Ectodermal cell (in vitro differentiated cells): ENCODE results near the gene IQSEC1.

Experiments used
- H3K27ac ChIP-seq: 2 replicates; pipeline ENCODE4 v1.7.0; 2013; ENCODE audit warnings: mild to moderate bottlenecking, low read depth, low read length; ENCODE audit not compliant: insufficient read depth, poor library complexity, severe bottlenecking
- H3K27me3 ChIP-seq: 2 replicates; pipeline ENCODE4 v1.7.0; 2013; ENCODE audit warnings: mild to moderate bottlenecking, low read length; ENCODE audit not compliant: insufficient read depth, control insufficient read depth, poor library complexity, severe bottlenecking
- H3K36me3 ChIP-seq: one replicate; pipeline ENCODE4 v1.7.0; 2013; ENCODE audit warnings: low read length; ENCODE audit not compliant: control insufficient read depth, insufficient read depth
- H3K4me1 ChIP-seq: one replicate; pipeline ENCODE4 v1.7.0; 2013; ENCODE audit warnings: low read length; ENCODE audit not compliant: control insufficient read depth, insufficient read depth
- H3K4me3 ChIP-seq: 2 replicates; pipeline ENCODE4 v1.7.0; 2013; ENCODE audit warnings: low read depth, low read length, control low read depth; ENCODE audit not compliant: insufficient read depth
- H3K9me3 ChIP-seq: 2 replicates; pipeline ENCODE4 v1.7.0; 2013; ENCODE audit warnings: mild to moderate bottlenecking, low read length, moderate library complexity; ENCODE audit not compliant: control insufficient read depth
- WGBS, 2 experiments: methylation state at CpG; one replicate each; pipeline ENCODE4 v1.1.7; 2013; ENCODE audit warnings: missing lambda C conversion rate in 2 of 2; 5-methylcytosine and 5-hydroxymethylcytosine counted together

Gene IQSEC1

DNA sequence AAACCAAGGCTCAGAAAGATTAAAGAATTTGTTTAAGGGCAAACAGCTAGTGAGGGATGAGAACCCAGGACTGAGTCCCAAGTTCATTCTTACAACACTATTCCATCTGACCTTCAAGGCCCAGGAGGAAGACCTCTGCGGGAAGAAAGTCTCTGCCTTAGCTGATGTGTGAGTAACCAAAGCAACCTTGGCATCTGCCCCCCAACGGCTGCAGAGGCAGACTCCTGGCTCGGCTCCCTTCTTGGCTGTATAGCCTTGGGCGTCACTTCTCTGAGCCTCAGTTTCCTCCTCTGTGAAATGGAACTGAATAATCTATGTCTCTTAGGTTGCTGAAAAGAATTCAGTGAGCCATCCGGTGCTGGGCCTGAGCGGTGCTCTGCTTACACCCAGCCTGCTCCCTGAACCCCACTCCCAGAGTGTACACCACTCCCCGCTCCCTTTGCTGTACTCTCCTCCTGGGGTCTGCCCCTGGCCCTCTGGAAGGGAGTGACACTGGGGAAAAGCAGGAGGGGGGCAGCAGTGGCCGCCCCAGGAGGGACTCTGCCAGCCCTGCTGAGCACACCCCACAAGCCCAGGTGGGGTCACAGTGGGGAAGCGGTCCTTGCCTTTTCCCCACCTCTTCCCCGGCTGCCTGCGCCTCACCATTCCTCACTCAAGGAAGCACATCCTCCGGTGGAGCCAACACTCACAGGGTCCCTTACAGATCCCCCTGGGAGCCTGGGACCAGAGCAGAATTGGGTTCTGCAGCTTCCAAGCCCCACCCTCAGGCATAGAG, 97.3 kb downstream of the IQSEC1 start:
- Histone ChIP-seq H3K4me1 (peaks cover 3% of the 10 kb centered on the region), H3K36me3 (no peaks in the 10 kb centered on the region), H3K9me3 (no peaks in the 10 kb centered on the region), H3K4me3 (no peak overlapping the region), H3K27me3 (no peaks in the 10 kb centered on the region), H3K27ac (no peak overlapping the region)
- WGBS, 2 experiments: 90 to 92% methylated on average over 12 of the region's 12 CpGs

- 95 to 97% methylated on average over 6 of the region's 6 CpGs for WGBS, 2 experiments
These were observed 98.4 kb downstream of the IQSEC1 start for GRCh38 chr3:12974819-12975218.

DNA sequence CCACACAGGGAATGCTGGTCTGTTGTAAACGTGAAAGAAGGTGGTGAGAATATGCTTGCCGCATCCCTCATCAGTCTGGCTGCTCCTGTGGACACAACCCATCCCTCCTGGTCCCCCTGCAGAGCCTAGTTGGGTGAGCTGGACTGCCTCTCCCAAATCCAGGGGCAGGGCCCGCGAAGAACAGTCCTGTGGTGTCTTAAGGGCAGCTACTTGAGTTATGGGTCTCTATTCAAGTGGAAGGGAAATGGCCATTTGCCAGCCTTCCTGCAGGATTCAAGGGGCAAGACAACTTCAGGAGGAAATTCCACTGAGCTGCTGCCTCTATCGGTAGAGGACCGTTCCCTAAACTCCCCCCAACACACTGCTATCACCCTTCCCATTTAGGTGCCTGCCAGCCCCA, 98.9 kb downstream of the IQSEC1 start:
- WGBS, 2 experiments: 91 to 92% methylated on average over 6 of the region's 6 CpGs
- Histone ChIP-seq H3K4me3 (no peak overlapping the region), H3K9me3 (no peaks in the 10 kb centered on the region), H3K4me1 (peaks cover 16% of the 10 kb centered on the region), H3K36me3 (no peaks in the 10 kb centered on the region), H3K27ac (no peak overlapping the region), H3K27me3 (no peaks in the 10 kb centered on the region)

More at GRCh38 chr3:12974819-12975218, 98.4 kb downstream of the IQSEC1 start:
- Histone ChIP-seq H3K9me3 (no peaks in the 10 kb centered on the region), H3K36me3 (no peaks in the 10 kb centered on the region), H3K27ac (no peak overlapping the region), H3K27me3 (no peaks in the 10 kb centered on the region), H3K4me1 (peaks cover 11% of the 10 kb centered on the region), H3K4me3 (no peak overlapping the region)

DNA sequence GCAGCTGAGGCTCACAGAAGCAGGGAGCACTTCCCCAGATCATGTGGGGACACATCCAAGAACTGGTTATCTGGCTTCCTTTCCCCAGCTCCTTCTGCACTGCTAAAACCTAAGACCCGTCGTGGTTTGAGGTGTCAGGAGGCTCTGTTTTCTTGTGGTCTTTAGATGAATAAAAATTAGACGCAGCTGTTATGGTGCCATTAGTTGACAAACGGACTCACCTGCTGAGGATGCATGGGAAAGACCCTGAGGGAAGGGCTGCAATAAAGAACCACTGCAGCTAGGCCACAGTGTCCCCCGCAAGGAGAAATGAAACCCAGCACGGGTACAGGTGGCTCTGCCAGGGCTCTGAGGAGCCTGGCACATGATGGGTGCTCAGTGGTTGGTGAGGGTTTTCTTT, 99.4 kb downstream of the IQSEC1 start:
- Histone ChIP-seq H3K9me3 (no peaks in the 10 kb centered on the region), H3K4me1 (peaks cover 19% of the 10 kb centered on the region), H3K4me3 (no peak overlapping the region), H3K36me3 (no peaks in the 10 kb centered on the region), H3K27ac (no peak overlapping the region), H3K27me3 (no peaks in the 10 kb centered on the region)
- 94 to 95% methylated on average over 6 of the region's 6 CpGs for WGBS, 2 experiments

DNA sequence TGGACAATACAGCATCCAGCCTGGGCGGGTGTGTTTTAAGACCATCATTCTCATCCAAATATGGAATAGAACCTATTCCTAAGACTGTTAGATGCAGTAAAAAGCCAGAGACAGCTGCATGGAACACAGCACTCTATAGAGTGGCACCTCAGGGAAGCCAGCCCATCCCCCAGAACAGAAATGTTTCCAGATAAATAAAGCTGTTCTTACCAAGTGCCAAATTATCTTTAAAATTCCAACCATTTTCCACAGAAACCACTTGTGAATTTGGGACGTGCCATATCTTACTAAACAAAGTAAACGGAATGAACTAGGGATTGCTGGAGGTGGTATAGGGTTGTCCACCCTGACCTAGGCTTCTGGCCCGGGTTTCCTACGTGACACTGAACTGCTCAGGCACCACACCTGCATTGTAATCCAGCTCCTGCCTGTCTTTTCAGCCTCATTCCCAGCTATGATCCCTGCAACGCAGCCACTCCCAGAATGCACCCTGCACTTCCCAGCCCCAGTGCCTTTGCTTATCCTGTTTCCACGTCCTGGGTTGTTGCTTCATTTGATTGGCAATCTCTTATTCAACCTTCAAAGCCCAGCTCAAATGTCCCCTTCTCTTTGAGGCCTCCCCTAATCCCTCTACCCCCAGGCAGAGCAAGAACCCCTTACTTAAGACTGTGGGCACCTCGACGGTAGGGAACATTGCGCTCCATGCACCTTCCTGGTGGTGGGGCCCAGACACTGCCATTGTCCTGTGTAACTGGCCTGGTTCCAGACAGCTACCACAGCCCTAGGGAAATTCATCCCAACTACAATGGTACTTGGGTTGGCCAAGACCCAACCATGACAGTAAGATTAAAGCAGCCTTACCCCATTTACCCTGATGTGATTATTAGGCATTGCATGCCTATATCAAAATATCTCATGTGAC, 100.2 kb downstream of the IQSEC1 start:
- Histone ChIP-seq H3K27me3 (no peaks in the 10 kb centered on the region), H3K4me3 (no peak overlapping the region), H3K4me1 (peaks cover 19% of the 10 kb centered on the region), H3K36me3 (no peaks in the 10 kb centered on the region), H3K27ac (no peak overlapping the region), H3K9me3 (no peaks in the 10 kb centered on the region)
- WGBS, 2 experiments: 86 to 88% methylated on average over 10 of the region's 10 CpGs

- Histone ChIP-seq H3K4me3 (no peak overlapping the region), H3K27me3 (no peaks in the 10 kb centered on the region), H3K9me3 (no peaks in the 10 kb centered on the region), H3K27ac (no peak overlapping the region), H3K36me3 (no peaks in the 10 kb centered on the region), H3K4me1 (peaks cover 17% of the 10 kb centered on the region)
- WGBS, 2 experiments: 91 to 96% methylated on average over 3 of the region's 3 CpGs
These were observed 101.2 kb downstream of the IQSEC1 start for GRCh38 chr3:12972043-12972442.

DNA sequence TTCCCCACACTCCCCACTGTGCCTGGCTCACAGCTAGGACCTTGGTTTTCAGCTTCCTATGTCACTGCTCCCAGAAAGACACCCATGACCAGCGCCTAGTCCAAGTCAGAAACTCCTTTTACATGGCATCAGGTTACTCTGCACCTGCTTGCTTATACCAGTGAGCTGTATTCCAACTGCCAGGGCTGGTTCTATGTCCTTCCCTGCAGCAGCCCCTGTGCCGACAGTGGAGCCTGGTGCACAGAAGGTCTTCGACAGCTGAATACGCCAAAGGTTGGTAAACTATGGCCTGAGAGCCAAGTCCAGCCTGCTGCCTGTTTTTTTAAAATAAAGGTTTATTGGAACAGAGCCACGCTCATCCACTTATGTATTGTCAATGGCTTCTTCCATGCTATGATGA, 102.5 kb downstream of the IQSEC1 start:
- no peaks in the 10 kb centered on the region for H3K36me3 ChIP-seq
- no peaks in the 10 kb centered on the region for H3K9me3 ChIP-seq
- 92 to 95% methylated on average over 5 of the region's 5 CpGs for WGBS, 2 experiments
- H3K4me1 ChIP-seq: peaks cover 30% of the 10 kb centered on the region
- H3K27me3 ChIP-seq: no peaks in the 10 kb centered on the region
- no peak overlapping the region for H3K4me3 ChIP-seq
- no peak overlapping the region for H3K27ac ChIP-seq

DNA sequence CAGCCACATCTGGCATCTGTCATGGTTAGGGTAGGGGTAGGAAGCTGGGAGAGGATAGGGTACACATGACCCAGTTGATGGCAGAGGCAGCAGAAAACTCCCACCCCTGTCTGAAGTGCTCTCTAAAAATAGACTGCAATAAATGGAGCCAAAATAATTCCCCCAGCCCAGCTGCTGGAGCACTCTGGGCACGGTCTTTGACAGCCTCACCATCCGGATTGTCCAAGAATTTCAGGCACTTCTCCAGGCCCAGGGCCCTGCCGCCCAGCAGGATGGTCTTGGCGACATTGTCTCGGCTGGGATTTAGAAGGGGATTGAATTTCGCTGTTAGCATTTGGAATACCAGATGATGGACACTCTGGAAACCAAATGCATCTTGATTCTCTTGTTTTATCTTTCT, 103.7 kb downstream of the IQSEC1 start:
- no peak overlapping the region for H3K4me3 ChIP-seq
- H3K4me1 ChIP-seq: peaks cover 36% of the 10 kb centered on the region
- H3K27me3 ChIP-seq: no peaks in the 10 kb centered on the region
- WGBS, 2 experiments: 61 to 74% methylated on average over 6 of the region's 6 CpGs
- H3K27ac ChIP-seq: no peak overlapping the region
- no peaks in the 10 kb centered on the region for H3K36me3 ChIP-seq
- no peaks in the 10 kb centered on the region for H3K9me3 ChIP-seq

- Histone ChIP-seq H3K9me3 (no peaks in the 10 kb centered on the region), H3K4me1 (peaks cover 36% of the 10 kb centered on the region), H3K4me3 (no peak overlapping the region), H3K27ac (no peak overlapping the region), H3K27me3 (no peaks in the 10 kb centered on the region), H3K36me3 (no peaks in the 10 kb centered on the region)
- WGBS, 2 experiments: 93 to 98% methylated on average over 5 of the region's 5 CpGs
These were observed 104.7 kb downstream of the IQSEC1 start for GRCh38 chr3:12968541-12968940.

DNA sequence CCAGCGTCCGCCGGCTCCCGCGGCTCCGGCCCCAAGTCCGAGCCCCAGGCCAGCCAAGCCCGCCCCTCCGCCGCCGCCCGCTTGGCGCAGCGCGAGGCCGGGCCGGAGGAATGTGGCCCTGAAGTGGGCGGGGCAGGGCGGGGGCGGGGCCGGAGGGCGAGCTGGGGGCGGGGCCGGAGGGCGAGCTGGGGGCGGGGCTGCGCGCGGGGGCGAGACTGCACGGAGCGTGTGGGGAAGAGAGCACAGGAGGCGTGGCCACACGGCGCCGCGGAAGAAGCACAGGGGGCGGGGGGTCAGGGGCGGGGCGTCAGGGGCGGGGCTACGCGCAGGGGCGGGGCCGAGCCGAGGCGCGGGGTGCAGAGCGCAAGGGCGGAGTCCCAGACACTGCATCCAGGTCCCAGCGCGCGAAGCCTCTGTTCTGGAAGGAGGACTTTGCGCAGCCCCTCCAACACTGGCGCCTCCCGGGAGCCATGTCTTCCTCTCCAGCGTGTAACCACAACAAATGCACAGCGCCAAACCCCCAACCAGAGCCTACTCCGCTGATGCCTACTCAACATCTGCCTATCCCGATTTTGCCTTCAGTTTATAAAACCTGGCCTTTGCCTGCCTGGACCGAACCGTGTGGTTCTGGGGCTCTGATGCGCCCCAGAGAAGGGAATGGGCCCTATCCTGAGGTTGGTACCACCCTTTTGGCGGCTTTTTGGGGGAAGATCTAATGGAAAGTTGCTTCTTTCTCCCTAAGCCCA, 105.5 kb downstream of the IQSEC1 start:
- H3K4me1 ChIP-seq: peaks cover 36% of the 10 kb centered on the region
- no peaks in the 10 kb centered on the region for H3K36me3 ChIP-seq
- H3K27ac ChIP-seq: peak overlapping the region; percentile 11
- 6% methylated on average over 59 to 64 of the region's 64 CpGs for WGBS, 2 experiments
- H3K27me3 ChIP-seq: no peaks in the 10 kb centered on the region
- peak overlapping the region; percentile 71 for H3K4me3 ChIP-seq
- no peaks in the 10 kb centered on the region for H3K9me3 ChIP-seq
